H1 (cell line): Measurements from ENCODE around the gene PLLP. TPM values are rescaled to one million over a fixed set of nuclear protein-coding genes. Genes with fewer than 3 reads are reported as not detected.

Experiments used
- CTCF ChIA-PET: fragments of 300-600 bp; sonication (Branson Sonifier 250); formaldehyde crosslinking; loops from one replicate; lab custom pipeline; 2021; ENCODE audit not compliant: partially characterized antibody; lab: Charles Lee
- POLR2A ChIA-PET: fragments of 300-600 bp; sonication (Branson Sonifier 250); formaldehyde crosslinking; loops from one replicate; lab custom pipeline; 2021; ENCODE audit warnings: inconsistent platforms; ENCODE audit not compliant: partially characterized antibody; lab: Charles Lee
- DNase-seq, 2 experiments: peaks; one replicate each; pipeline versions ENCODE4 v3.0.0 to v3.0.0-alpha.2; 2010 to 2022; ENCODE audit warnings: low spot score in 2 of 2, low read depth in 1 of 2, mixed read lengths in 1 of 2
- FAIRE-seq: peaks from 2 replicates; lab custom pipeline; 2011; peaks lifted over from hg19 to GRCh38; lab: Jason Lieb, UNC
- H2AFZ ChIP-seq: 2 replicates; pipeline ENCODE4 v1.8.1; 2012; ENCODE audit warnings: low read length, inconsistent platforms
- H2AK5ac ChIP-seq: 2 replicates; pipeline ENCODE4 v1.6.1; 2013; ENCODE audit warnings: low read depth, low read length
- H2BK120ac ChIP-seq: replicated peaks from 2 replicates; pipeline ENCODE3; 2013; ENCODE audit warnings: low read depth, low read length, inconsistent platforms
- H2BK12ac ChIP-seq: 2 replicates; pipeline ENCODE4 v1.6.1; 2013; ENCODE audit warnings: low read depth, low read length
- H2BK15ac ChIP-seq: 2 replicates; pipeline ENCODE4 v1.6.1; 2013; ENCODE audit warnings: low read length
- H2BK20ac ChIP-seq: 2 replicates; pipeline ENCODE4 v1.6.1; 2013; ENCODE audit warnings: low read length
- H2BK5ac ChIP-seq: 2 replicates; pipeline ENCODE4 v1.6.1; 2013; ENCODE audit warnings: low read depth, low read length
- H3K14ac ChIP-seq: 2 replicates; pipeline ENCODE4 v1.6.1; 2013; ENCODE audit warnings: inconsistent platforms; ENCODE audit not compliant: insufficient read length
- H3K18ac ChIP-seq: 2 replicates; pipeline ENCODE4 v1.6.1; 2013; ENCODE audit warnings: low read length; ENCODE audit errors: extremely low read depth
- H3K23ac ChIP-seq: 2 replicates; pipeline ENCODE4 v1.6.1; 2013; ENCODE audit warnings: inconsistent platforms; ENCODE audit not compliant: insufficient read length
- H3K23me2 ChIP-seq: 2 replicates; pipeline ENCODE4 v1.6.1; 2013; ENCODE audit warnings: low read depth, low read length
- H3K27ac ChIP-seq: 2 replicates; pipeline ENCODE4 v1.6.1; 2011; ENCODE audit warnings: low read depth, low read length, inconsistent platforms
- H3K27me3 ChIP-seq, 4 experiments: replicated peaks in 1 of 4; 1 replicate in 1 of 4; 2 replicates in 3 of 4; pipeline versions ENCODE4 v1.6.1 to v1.8.1; 2011 to 2013; ENCODE audit warnings: low read length in 3 of 4, mild to moderate bottlenecking in 3 of 4, inconsistent platforms in 2 of 4, mixed read lengths in 2 of 4, moderate library complexity in 1 of 4; ENCODE audit not compliant: control insufficient read depth in 3 of 4, insufficient read depth in 3 of 4; ENCODE audit errors: extremely low read depth in 1 of 4
- H3K36me3 ChIP-seq, 4 experiments: 2 replicates each; pipeline versions ENCODE4 v1.6.1 to v1.8.1; 2011 to 2013; ENCODE audit warnings: mild to moderate bottlenecking in 4 of 4, low read length in 3 of 4, moderate library complexity in 2 of 4, control low read depth in 1 of 4, inconsistent platforms in 1 of 4; ENCODE audit not compliant: insufficient read depth in 4 of 4, control insufficient read depth in 2 of 4
- H3K4ac ChIP-seq: replicated peaks from 2 replicates; pipeline ENCODE3; 2013; ENCODE audit warnings: low read length, low read depth, mixed read lengths, inconsistent platforms; ENCODE audit not compliant: insufficient read length
- H3K4me1 ChIP-seq, 4 experiments: replicated peaks in 1 of 4; 1 replicate in 1 of 4; 2 replicates in 3 of 4; pipeline versions ENCODE4 v1.6.1 to v1.8.1; 2011 to 2013; ENCODE audit warnings: low read length in 3 of 4, inconsistent platforms in 2 of 4, mixed read lengths in 1 of 4; ENCODE audit not compliant: insufficient read depth in 4 of 4, control insufficient read depth in 3 of 4
- H3K4me2 ChIP-seq, 2 experiments: 2 replicates each; pipeline versions ENCODE4 v1.6.1 to v1.8.1; 2011 to 2013; ENCODE audit warnings: low read depth in 2 of 2, low read length in 2 of 2, control low read depth in 1 of 2, inconsistent platforms in 1 of 2, mild to moderate bottlenecking in 1 of 2; ENCODE audit not compliant: insufficient read depth in 1 of 2
- H3K4me3 ChIP-seq, 4 experiments: fragments of 200-600, 300-600 bp in 1 of 4; sonication (generic), shearing (Covaris generic), sonication (Bioruptor Twin) in 1 of 4; 2 replicates each; pipeline versions ENCODE4 v1.5.1 to v1.8.1; 2011 to 2016; ENCODE audit warnings: low read length in 4 of 4, low read depth in 3 of 4, control low read depth in 2 of 4, inconsistent platforms in 2 of 4, mild to moderate bottlenecking in 2 of 4, mixed read lengths in 1 of 4, moderate library complexity in 1 of 4; ENCODE audit not compliant: insufficient read depth in 2 of 4; ENCODE audit errors: extremely low read depth in 1 of 4
- H3K56ac ChIP-seq: replicated peaks from 2 replicates; pipeline ENCODE3; 2013; ENCODE audit warnings: low read depth, mild to moderate bottlenecking, mixed read lengths, low read length, inconsistent platforms; ENCODE audit not compliant: insufficient read length
- H3K79me1 ChIP-seq: 2 replicates; pipeline ENCODE4 v1.6.1; 2013; ENCODE audit warnings: low read depth, low read length, control low read depth
- H3K79me2 ChIP-seq, 2 experiments: 2 replicates each; pipeline versions ENCODE4 v1.6.1 to v1.8.1; 2012 to 2013; ENCODE audit warnings: low read length in 2 of 2, mild to moderate bottlenecking in 2 of 2, inconsistent platforms in 1 of 2; ENCODE audit not compliant: insufficient read depth in 2 of 2, control insufficient read depth in 1 of 2
- H3K9ac ChIP-seq, 4 experiments: replicated peaks in 1 of 4; 1 replicate in 1 of 4; 2 replicates in 3 of 4; pipeline versions ENCODE4 v1.6.1 to v1.8.1; 2011 to 2013; ENCODE audit warnings: low read depth in 3 of 4, low read length in 3 of 4, control low read depth in 2 of 4, mild to moderate bottlenecking in 2 of 4, moderate library complexity in 2 of 4, inconsistent platforms in 1 of 4; ENCODE audit errors: extremely low read depth in 1 of 4
- H3K9me3 ChIP-seq, 2 experiments: 2 replicates each; pipeline versions ENCODE4 v1.6.1 to v1.8.1; 2012 to 2013; ENCODE audit warnings: mild to moderate bottlenecking in 2 of 2, moderate library complexity in 2 of 2, control low read depth in 1 of 2, inconsistent platforms in 1 of 2, low read depth in 1 of 2, low read length in 1 of 2, mixed read lengths in 1 of 2; ENCODE audit not compliant: insufficient read depth in 2 of 2
- H4K20me1 ChIP-seq, 2 experiments: replicated peaks in 1 of 2; 2 replicates each; pipeline versions ENCODE3 to v1.8.1; 2011 to 2013; ENCODE audit warnings: inconsistent platforms in 2 of 2, low read length in 2 of 2, mild to moderate bottlenecking in 1 of 2; ENCODE audit not compliant: insufficient read depth in 2 of 2, control insufficient read depth in 1 of 2
- H4K5ac ChIP-seq: 2 replicates; pipeline ENCODE4 v1.6.1; 2013; ENCODE audit warnings: low read length, low read depth, mixed read lengths, inconsistent platforms; ENCODE audit not compliant: insufficient read length
- H4K8ac ChIP-seq: 2 replicates; pipeline ENCODE4 v1.8.0; 2013; ENCODE audit warnings: mild to moderate bottlenecking, moderate library complexity, low read length, inconsistent platforms; ENCODE audit not compliant: insufficient read depth; ENCODE audit errors: extremely low read depth
- H4K91ac ChIP-seq: replicated peaks from 2 replicates; pipeline ENCODE3; 2013; ENCODE audit warnings: low read length, mixed read lengths, inconsistent platforms; ENCODE audit not compliant: insufficient read length
- BACH1 ChIP-seq: IDR thresholded peaks from 2 replicates; pipeline ENCODE4 v1.6.1; 2012; ENCODE audit warnings: low read length, improper control_type of control experiment
- BRCA1 ChIP-seq: IDR thresholded peaks from 2 replicates; pipeline ENCODE4 v1.6.1; 2012; ENCODE audit warnings: low read depth, low read length, improper control_type of control experiment
- CBX5 ChIP-seq: fragments of 300-800, 300-1000 bp; sonication (generic); IDR thresholded peaks from 2 replicates; pipeline ENCODE4 v1.7.1; 2016; ENCODE audit warnings: antibody characterized with exemption, low read length, low read depth
- EP300 ChIP-seq, 2 experiments: IDR thresholded peaks; 1 replicate in 1 of 2; 2 replicates in 1 of 2; pipeline ENCODE4 v1.6.1; 2011 to 2012; ENCODE audit warnings: low read depth in 2 of 2, low read length in 2 of 2, mild to moderate bottlenecking in 2 of 2, borderline replicate concordance in 1 of 2, inconsistent platforms in 1 of 2, moderate library complexity in 1 of 2
- HDAC6 ChIP-seq: IDR thresholded peaks from one replicate; pipeline ENCODE4 v1.7.1; 2012; ENCODE audit warnings: low read depth, mild to moderate bottlenecking, inconsistent platforms, low read length, moderate library complexity
- JUN ChIP-seq: IDR thresholded peaks from 2 replicates; pipeline ENCODE4 v1.6.1; 2011; ENCODE audit warnings: low read depth, mild to moderate bottlenecking, improper control_type of control experiment, low read length
- JUND ChIP-seq: IDR thresholded peaks from 2 replicates; pipeline ENCODE4 v1.6.1; 2011; ENCODE audit warnings: mild to moderate bottlenecking, improper control_type of control experiment, low read length
- POLR2A ChIP-seq, 2 experiments: IDR thresholded peaks; 1 replicate in 1 of 2; 2 replicates in 1 of 2; pipeline ENCODE4 v1.6.1; 2011; ENCODE audit warnings: low read depth in 2 of 2, low read length in 2 of 2, mild to moderate bottlenecking in 2 of 2; ENCODE audit errors: control extremely low read depth in 1 of 2
- POU5F1 ChIP-seq: IDR thresholded peaks from 2 replicates; pipeline ENCODE4 v1.6.1; 2011; ENCODE audit warnings: low read depth, mild to moderate bottlenecking, low read length, moderate library complexity
- SAP30 ChIP-seq: fragments of 300-600 bp; sonication (generic); IDR thresholded peaks from 2 replicates; pipeline ENCODE4 v1.7.1; 2012; ENCODE audit warnings: low read length, moderate library complexity, mild to moderate bottlenecking, inconsistent platforms; ENCODE audit not compliant: insufficient read depth, insufficient replicate concordance
- SUZ12 ChIP-seq: fragments of 200-600 bp; sonication (generic); IDR thresholded peaks from 2 replicates; pipeline ENCODE4 v1.6.1; 2012; ENCODE audit warnings: mild to moderate bottlenecking, inconsistent platforms, low read length, moderate library complexity, mixed read lengths
- WGBS, 2 experiments: shearing (Covaris generic) in 1 of 2; methylation state at CpG; one replicate each; pipeline versions ENCODE4 v1.1.6 to v1.1.7; 2013 to 2015; ENCODE audit warnings: low lambda C conversion rate in 2 of 2, mixed read lengths in 2 of 2, inconsistent platforms in 1 of 2, low coverage in 1 of 2, missing lambda C conversion rate in 1 of 2; ENCODE audit not compliant: insufficient replicate concordance in 2 of 2, insufficient coverage in 1 of 2, insufficient read length in 1 of 2; ENCODE audit errors: extremely low coverage in 1 of 2, missing lambda C conversion rate in 1 of 2; 5-methylcytosine and 5-hydroxymethylcytosine counted together
- polyA plus RNA-seq, 7 experiments: library from polyadenylated mRNA; depleted of rRNA in 3 of 7; stranded (reverse) in 5 of 7; unstranded in 2 of 7; fragments of >200 nt in 5 of 7; fragments of 200-250 nt in 2 of 7; gene quantifications; 1 replicate in 5 of 7; 2 replicates in 1 of 7; 4 replicates in 1 of 7; pipeline versions ENCODE4 v1.2.1 to v1.2.3, GENCODE V29; 2011 to 2013; ENCODE audit warnings: missing spikeins in 2 of 7, mixed read lengths in 2 of 7
- total RNA-seq: library from RNA; stranded (reverse); fragmentation: NEBNext Ultra II Directional; extraction: Animal tissue kit (Norgen Biotek cat#: 25700); gene quantifications from 2 replicates; pipeline ENCODE4 v1.2.1, GENCODE V29; 2021

PLLP gene
- total and polyA plus RNA-seq, 2 of the 8 experiments (the other 6 are each of a cell fraction or from before 2014, with no cell fraction given) = 2.9 to 10.6 TPM

DNA sequence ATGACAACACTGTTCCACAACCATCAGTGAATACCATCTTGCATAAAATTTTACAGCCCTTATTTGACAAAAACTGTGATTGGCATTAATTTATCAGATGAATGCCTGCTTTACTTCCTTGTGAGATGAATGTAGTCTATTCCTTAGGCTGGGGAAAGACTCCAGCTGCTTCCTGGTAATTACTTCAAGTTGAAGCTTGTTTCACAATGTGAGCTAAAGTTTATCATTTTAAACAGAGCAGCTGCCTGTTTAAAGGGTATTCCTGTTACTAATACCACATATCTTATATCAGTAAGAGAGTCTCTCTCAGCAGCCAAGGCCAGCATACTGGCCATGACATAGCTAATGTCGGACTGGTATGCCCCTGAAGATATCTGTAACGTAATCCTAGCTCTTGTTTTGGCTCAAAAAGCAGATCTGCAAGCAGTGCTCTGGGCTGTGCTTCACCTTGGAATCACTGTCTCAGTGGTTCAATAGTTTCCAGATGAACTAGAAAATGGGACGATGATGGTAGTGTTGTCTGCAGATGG is 52.6 kb downstream of the PLLP start:
- Histone ChIP-seq H2BK15ac (no peak overlapping the region), H3K4me3 (no peak overlapping the region), H3K27ac (no peak overlapping the region), H3K27me3 (no peaks in the 10 kb centered on the region), H4K20me1 (no peaks in the 10 kb centered on the region), H2BK5ac (no peak overlapping the region), H3K23ac (no peak overlapping the region), H3K4ac (no peak overlapping the region), H3K36me3 (peaks cover 20 to 48% (median 37%) of the 10 kb centered on the region in 4 experiments; a peak in 7 of 8 replicates), H3K14ac (no peak overlapping the region), H2AFZ (no peak overlapping the region), H2BK20ac (no peak overlapping the region), H2BK12ac (no peak overlapping the region)
- ChIA-PET POLR2A (no interaction called here), CTCF (interaction anchor here (0.8 to 1.8 kb wide), 2 partner anchors 17 to 40 kb away, joined by 3 read pairs; no protein-coding TSS in a partner anchor)
- DNase-seq = no peak
- TF ChIP-seq JUND (no peak), HDAC6 (no peak), BACH1 (no peak), SUZ12 (no peak), POLR2A (IDR thresholded peaks at IDR 0.05; ENCODE audit: control extremely low read depth in 1 of 2, low read depth in 2 of 2, low read length in 2 of 2) (no peak), CBX5 (no peak), POU5F1 (no peak), BRCA1 (no peak), EP300 (IDR thresholded peaks at IDR 0.05; ENCODE audit: borderline replicate concordance in 1 of 2, low read depth in 2 of 2, low read length in 2 of 2) (no peak), SAP30 (no peak), JUN (no peak)
- TF ChIP-seq, all 59 proteins: peak for 0
- Histone ChIP-seq H3K9me3 (no peaks in the 10 kb centered on the region), H4K8ac (0 out of 2 replicates have a peak overlapping the region, but pooled peaks have one; percentile 41), H3K56ac (no peak overlapping the region), H3K9ac (no peak overlapping the region), H3K4me2 (no peak overlapping the region), H3K4me1 (no peaks in the 10 kb centered on the region), H3K79me2 (no peaks in the 10 kb centered on the region), H3K23me2 (peaks cover 2% of the 10 kb centered on the region), H3K18ac (no peak overlapping the region), H4K91ac (no peak overlapping the region), H4K5ac (no peak overlapping the region), H3K79me1 (no peaks in the 10 kb centered on the region), H2AK5ac (no peak overlapping the region), H2BK120ac (no peak overlapping the region)
- 89% methylated on average over 3 of the region's 3 CpGs; no CpG with 5 or more reads in 1 of the 2 experiments for WGBS, 2 experiments
- FAIRE-seq = no peak
